ENCODE measurements around the gene PPP1R26.
"Not testable (repeated sequence)": the region's sequence is repeated elsewhere in the genome, so short reads cannot be mapped to it uniquely, and the experiment has no call there.

The PPP1R26 gene

DNA sequence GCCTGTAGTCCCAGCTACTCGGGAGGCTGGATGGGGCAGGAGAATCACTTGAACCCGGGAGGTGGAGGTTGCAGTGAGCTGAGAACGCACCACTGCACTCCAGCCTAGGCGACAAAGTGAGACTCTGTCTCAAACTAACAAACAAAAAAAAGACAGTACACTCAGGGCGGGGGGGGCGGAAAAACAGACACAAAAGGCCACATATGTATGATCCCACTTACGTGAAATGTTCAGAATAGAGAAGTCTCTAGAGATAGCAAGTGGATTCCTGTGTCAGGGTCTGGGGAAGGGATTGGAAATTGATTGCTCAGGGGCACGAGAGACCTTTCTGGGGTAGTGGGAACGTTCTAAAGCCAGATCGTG, 32.6 kb downstream of the PPP1R26 start:
- TF ChIP-seq, protein P1, sequence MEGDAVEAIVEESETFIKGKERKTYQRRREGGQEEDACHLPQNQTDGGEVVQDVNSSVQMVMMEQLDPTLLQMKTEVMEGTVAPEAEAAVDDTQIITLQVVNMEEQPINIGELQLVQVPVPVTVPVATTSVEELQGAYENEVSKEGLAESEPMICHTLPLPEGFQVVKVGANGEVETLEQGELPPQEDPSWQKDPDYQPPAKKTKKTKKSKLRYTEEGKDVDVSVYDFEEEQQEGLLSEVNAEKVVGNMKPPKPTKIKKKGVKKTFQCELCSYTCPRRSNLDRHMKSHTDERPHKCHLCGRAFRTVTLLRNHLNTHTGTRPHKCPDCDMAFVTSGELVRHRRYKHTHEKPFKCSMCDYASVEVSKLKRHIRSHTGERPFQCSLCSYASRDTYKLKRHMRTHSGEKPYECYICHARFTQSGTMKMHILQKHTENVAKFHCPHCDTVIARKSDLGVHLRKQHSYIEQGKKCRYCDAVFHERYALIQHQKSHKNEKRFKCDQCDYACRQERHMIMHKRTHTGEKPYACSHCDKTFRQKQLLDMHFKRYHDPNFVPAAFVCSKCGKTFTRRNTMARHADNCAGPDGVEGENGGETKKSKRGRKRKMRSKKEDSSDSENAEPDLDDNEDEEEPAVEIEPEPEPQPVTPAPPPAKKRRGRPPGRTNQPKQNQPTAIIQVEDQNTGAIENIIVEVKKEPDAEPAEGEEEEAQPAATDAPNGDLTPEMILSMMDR (conservative IDR thresholded peaks at IDR 0.05; ENCODE audit: low read length) = no peak
- DNase-seq (ENCODE audit: low read depth) = no peak
- H3K4me3 ChIP-seq (ENCODE audit: low read length) = no peak overlapping the region

DNA sequence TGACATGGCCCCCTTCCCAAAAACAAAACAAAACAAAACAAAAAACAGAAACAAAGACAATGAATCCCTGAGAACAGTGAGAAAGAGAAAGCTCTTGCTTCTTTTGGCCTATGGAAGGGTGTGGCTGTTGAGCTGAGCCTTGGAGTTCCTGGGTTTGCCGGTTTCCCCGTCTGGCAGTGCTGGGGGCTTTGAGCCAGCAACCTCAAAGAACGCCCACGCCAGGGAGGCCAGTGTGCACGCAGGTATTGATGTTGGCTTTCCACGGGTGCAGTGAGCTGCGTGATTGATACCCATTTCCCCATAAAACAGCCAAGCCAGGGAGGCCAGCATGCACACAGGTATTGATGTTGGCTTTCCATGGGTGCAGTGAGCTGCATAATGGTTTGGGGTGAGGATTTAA, 33.3 kb downstream of the PPP1R26 start:
- TF ChIP-seq, protein P1 (conservative IDR thresholded peaks at IDR 0.05; ENCODE audit: low read length) = no peak
- no peak overlapping the region for H3K4me3 ChIP-seq (ENCODE audit: low read length)
- no peak for DNase-seq (ENCODE audit: low read depth)

DNA sequence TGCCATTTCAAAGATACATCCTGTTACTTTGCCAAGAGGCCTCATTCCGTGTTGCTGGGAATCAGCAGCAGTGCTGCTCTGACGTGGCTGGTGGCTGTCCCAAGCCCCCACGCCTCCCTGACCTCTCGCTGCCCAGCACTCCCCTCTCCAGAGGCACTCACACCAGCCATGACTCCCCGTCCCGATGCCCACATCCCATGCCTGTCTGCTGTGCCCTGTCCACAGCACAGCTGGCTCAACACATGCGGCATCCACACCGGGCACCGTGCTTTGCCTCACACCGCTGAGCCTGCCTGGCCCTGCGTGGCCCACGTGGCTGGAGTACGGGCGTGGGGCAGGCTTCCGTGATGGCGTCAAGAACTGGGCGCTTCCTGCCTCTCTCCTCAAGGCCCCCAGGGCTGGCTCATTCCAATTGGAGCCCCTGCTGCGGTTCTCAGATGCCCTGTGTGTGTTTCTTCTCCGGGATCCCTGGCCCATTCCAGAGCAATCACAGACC, 33.8 kb downstream of the PPP1R26 start:
- TF ChIP-seq, protein P1 (conservative IDR thresholded peaks at IDR 0.05; ENCODE audit: low read length) = no peak
- DNase-seq (ENCODE audit: low read depth) = no peak
- H3K4me3 ChIP-seq (ENCODE audit: low read length) = no peak overlapping the region

DNA sequence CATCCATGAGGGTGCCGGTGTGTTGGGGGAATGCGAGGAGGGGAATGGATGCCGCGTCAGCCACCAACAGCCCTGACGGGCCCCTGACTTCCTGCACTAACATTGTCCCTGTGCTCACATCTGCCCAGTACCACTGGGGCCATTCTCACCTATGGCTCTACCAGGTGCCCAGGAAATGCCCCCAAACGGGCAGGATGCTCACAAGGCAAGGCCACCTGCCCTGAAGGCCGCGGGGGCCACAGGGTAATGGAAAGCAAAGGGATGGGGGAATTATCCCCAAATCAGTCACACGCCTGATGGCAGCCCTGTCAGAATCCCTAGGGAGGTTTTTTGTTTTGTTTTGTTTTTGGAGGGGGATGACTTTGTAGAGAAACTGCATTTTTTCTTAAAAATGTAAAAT, 34.3 kb downstream of the PPP1R26 start:
- DNase-seq (ENCODE audit: low read depth); H3K4me3 ChIP-seq (ENCODE audit: low read length): not testable (repeated sequence)

DNA sequence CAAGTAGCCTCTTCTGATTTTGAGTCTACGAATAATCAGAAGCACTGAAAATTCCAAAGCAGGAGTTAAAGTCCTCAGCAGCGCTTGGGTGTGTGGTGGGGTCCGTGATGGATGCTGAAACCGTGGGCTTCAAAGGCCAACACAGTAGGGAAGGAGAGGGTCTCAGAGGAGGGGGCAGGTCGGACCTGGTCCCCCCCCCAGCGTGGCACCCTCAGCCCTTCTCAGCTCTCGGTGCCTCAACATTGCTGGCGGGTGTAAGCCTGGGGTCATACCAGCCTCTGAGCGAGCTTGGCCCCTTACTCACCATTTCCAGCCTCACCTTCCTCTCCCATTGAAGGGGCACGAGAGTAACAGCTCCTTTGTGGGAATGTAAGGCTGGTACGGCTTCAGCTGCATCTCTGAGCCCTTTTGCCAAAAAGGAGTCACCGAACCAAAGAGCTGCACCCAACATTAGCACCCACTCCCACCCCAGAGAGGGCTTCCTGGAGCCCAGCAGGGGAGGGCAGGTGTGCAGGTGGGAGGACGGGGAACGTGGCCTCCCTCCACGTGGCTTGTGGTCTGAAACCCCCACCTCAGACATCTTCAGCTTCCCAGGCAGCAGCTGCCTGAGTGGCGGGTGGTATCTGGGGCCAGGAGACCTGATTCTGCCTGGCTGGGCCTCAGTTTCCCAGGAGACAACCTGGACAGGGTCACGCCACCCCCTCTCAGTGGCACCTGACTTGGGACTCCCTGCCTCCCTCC, 34.9 kb downstream of the PPP1R26 start:
- TF ChIP-seq, protein P1 (conservative IDR thresholded peaks at IDR 0.05; ENCODE audit: low read length) = no peak
- no peak for DNase-seq (ENCODE audit: low read depth)
- H3K4me3 ChIP-seq (ENCODE audit: low read length) = no peak overlapping the region

DNA sequence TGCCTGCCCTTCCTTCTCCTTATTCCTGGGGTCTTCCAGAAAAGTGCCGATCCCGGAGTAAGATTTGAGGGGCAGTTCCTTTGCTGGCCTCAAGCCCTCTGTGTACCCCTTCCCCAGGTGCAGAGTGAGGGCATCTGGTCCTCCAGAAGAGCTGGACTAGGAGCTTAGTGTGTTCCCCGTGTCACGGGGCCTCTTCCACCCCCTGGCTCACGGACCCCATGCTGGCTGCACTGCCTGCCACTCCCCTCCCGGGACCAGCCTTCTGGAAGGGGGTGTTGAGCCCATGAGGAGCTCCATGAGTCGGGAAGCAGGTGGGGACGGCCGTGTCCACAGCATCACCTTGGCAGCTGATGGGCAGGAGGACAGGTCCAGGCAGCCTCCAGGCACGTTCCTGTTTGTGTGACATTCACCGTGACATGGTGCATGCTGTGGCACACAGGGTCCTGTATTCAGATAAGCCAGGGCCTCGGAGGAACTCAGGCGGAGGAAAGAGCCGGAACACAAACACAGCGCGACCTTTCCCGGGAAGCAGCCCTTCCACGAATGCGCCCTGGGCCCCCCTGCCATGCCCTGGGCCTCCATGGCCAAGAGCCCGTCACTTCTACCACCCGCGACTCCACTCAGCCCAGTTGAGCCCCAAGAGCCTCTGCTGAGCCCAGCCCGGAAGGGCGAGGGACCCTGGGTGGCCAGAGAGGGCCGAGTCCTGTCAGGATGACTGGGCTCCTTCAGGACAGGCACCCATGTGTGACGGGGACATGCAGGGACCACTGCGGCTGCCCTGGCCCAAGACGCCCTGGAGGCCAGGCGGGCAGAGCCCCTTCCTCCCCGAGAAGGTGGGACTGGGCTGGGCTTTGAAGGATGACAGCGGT, 35.7 kb downstream of the PPP1R26 start:
- no peak overlapping the region for H3K4me3 ChIP-seq (ENCODE audit: low read length)
- no peak for DNase-seq (ENCODE audit: low read depth)
- TF ChIP-seq, protein P1 (conservative IDR thresholded peaks at IDR 0.05; ENCODE audit: low read length) = no peak

DNA sequence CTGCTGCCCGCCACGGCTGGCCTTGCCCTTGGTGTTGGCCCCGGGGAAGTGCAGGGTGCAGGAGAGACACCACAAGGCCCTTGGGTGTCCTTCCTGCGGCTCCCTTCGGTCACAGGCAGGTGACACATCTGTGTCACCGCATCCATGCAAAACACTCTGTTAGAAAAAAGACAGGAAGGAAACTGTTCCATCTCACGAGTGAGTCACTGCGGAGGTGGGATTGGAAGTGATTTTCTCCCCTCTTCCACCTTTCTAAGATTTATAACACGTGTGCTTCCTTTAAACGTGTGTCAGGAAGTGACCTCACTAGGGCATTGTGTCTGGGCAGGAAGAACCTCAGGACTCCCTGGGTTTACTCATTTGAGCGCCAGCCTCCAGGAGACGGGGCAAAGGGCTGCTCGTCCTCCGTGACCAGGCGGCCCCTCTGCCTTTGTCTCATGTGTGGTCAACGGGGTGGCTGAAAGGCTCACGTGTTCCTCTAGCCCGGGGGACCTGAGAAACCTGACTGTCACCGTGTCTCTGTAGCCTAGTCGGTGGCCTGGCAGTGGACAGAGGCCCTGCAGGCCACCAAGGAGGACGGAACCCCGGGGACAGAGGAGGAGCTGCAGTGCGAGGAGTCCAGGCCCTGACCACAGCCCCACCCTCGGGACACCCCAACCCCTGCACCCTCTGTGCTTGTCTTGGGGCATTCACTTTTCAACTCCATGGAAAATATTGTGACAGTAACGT, 36.7 kb downstream of the PPP1R26 start:
- no peak for DNase-seq (ENCODE audit: low read depth)
- H3K4me3 ChIP-seq (ENCODE audit: low read length) = no peak overlapping the region
- TF ChIP-seq, protein P1 (conservative IDR thresholded peaks at IDR 0.05; ENCODE audit: low read length) = no peak
